Coronary artery (tissue), 2 donors: Measurements from ENCODE around the gene SLAMF1.

Source experiments
- DNase-seq: peaks from one replicate; pipeline ENCODE4 v3.0.0-alpha.2; 2017; ENCODE audit warnings: low spot score
- H3K27ac ChIP-seq, 2 donors: fragments of 200-600 bp; sonication (generic); one replicate each; pipeline ENCODE4 v1.5.1; 2016 to 2019
- H3K4me3 ChIP-seq: fragments of 200-600 bp; sonication (generic); 2 replicates; pipeline ENCODE4 v1.5.1; 2016; ENCODE audit warnings: mild to moderate bottlenecking, moderate library complexity
- CTCF ChIP-seq: fragments of 200-600 bp; sonication (generic); IDR thresholded peaks from one replicate; pipeline ENCODE4 v1.5.1; 2019; ENCODE audit warnings: antibody characterized with exemption

SLAMF1 gene

GRCh38 chr1:160626509-160627342 is 20.1 kb downstream of the SLAMF1 start:
- no peak overlapping the region for H3K27ac ChIP-seq
- no peak overlapping the region for H3K4me3 ChIP-seq
- no peak for TF ChIP-seq CTCF
- DNase-seq: no peak

- H3K27ac ChIP-seq: no peak overlapping the region
- no peak for DNase-seq
- H3K4me3 ChIP-seq: no peak overlapping the region
- no peak for TF ChIP-seq CTCF
These were observed 20.9 kb downstream of the SLAMF1 start for GRCh38 chr1:160625725-160626498.

- no peak for TF ChIP-seq CTCF
- no peak for DNase-seq
- H3K27ac ChIP-seq: no peak overlapping the region
These were observed 21.5 kb downstream of the SLAMF1 start for GRCh38 chr1:160625321-160625720.

GRCh38 chr1:160624464-160624863 is 22.4 kb downstream of the SLAMF1 start:
- no peak for TF ChIP-seq CTCF
- H3K4me3 ChIP-seq: no peak overlapping the region
- H3K27ac ChIP-seq: no peak overlapping the region
- no peak for DNase-seq

More at GRCh38 chr1:160625321-160625720, 21.5 kb downstream of the SLAMF1 start:
- no peak overlapping the region for H3K4me3 ChIP-seq

GRCh38 chr1:160623862-160624261 is 23.0 kb downstream of the SLAMF1 start:
- no peak overlapping the region for H3K27ac ChIP-seq

GRCh38 chr1:160623227-160623633 is 23.6 kb downstream of the SLAMF1 start:
- DNase-seq: no peak
- TF ChIP-seq CTCF: no peak
- Histone ChIP-seq H3K27ac (no peak overlapping the region), H3K4me3 (no peak overlapping the region)

More at GRCh38 chr1:160623862-160624261, 23.0 kb downstream of the SLAMF1 start:
- no peak for DNase-seq
- no peak for TF ChIP-seq CTCF
- H3K4me3 ChIP-seq: no peak overlapping the region
